ENCODE results near the gene ITGA5. TPM values are rescaled to one million over a fixed set of nuclear protein-coding genes. Genes with fewer than 3 reads are reported as not detected.

The ITGA5 gene
- total and polyA plus RNA-seq, 7 donors = 13.7 to 244 (median 39.7) TPM

DNA sequence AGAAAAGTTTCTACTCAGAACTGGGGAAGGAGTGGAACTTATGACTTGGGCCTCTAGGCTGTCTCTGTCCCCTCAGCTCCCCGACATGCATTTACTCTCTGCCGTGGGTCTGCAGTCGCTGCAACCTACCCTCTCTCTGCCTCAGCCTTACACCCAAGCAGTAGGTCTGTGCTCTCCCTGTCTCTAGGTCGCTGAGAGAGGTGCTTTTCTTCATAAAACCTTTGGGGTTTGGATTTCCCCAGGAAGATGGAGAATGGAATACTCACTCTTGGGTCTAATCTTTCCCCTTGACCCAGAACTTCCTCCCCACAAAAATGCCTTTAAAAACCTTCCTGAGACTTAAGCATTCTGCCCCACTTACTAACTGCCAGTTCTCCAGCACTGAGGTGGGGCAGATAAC lies 67.7 kb downstream of the ITGA5 start:
- H3K4me1 ChIP-seq = peaks cover 10% of the 10 kb centered on the region
- H3K36me3 ChIP-seq (ENCODE audit: insufficient read depth in 1 of 2, low read depth in 1 of 2) = peaks cover 26 to 52% of the 10 kb centered on the region in 2 donors
- no peak overlapping the region for H3K27ac ChIP-seq
- ATAC-seq (no peak), DNase-seq (no peak)
- H3K4me3 ChIP-seq = no peak overlapping the region
- H3K27me3 ChIP-seq (ENCODE audit: insufficient read depth in 3 of 3, low read length in 2 of 3) = no peaks in the 10 kb centered on the region
- no peaks in the 10 kb centered on the region for H3K9me3 ChIP-seq
- WGBS, 3 donors = 72 to 74% (median 73%) methylated on average over 4 of the region's 4 CpGs
- TF ChIP-seq, protein P1, sequence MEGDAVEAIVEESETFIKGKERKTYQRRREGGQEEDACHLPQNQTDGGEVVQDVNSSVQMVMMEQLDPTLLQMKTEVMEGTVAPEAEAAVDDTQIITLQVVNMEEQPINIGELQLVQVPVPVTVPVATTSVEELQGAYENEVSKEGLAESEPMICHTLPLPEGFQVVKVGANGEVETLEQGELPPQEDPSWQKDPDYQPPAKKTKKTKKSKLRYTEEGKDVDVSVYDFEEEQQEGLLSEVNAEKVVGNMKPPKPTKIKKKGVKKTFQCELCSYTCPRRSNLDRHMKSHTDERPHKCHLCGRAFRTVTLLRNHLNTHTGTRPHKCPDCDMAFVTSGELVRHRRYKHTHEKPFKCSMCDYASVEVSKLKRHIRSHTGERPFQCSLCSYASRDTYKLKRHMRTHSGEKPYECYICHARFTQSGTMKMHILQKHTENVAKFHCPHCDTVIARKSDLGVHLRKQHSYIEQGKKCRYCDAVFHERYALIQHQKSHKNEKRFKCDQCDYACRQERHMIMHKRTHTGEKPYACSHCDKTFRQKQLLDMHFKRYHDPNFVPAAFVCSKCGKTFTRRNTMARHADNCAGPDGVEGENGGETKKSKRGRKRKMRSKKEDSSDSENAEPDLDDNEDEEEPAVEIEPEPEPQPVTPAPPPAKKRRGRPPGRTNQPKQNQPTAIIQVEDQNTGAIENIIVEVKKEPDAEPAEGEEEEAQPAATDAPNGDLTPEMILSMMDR (IDR thresholded peaks at IDR 0.05) = no peak
- intact Hi-C loops (cut with DNase I) = no loop called here

DNA sequence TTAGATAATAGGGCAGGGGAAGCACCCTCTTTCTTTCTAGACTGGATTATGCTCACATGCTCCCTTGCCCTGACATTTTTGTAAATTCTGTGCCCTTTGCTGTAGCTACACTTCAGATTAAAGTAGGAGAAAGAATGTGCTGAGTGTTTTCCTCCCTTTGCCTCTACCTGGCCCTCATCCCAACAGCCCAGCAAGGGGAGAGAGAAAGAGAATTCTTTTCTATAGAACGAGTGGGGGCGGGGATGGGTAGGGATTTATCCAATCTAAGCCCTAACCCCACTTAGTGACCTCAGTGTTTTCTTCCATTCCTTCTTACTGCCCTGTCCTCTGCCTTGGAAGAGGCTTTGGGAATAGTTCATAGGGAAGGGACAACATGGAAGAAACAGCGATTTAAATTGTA lies 68.3 kb downstream of the ITGA5 start:
- no peak overlapping the region for H3K27ac ChIP-seq
- no peaks in the 10 kb centered on the region for H3K9me3 ChIP-seq
- H3K4me1 ChIP-seq = peaks cover 10% of the 10 kb centered on the region
- ATAC-seq (no peak), DNase-seq (no peak)
- no peaks in the 10 kb centered on the region for H3K27me3 ChIP-seq (ENCODE audit: insufficient read depth in 3 of 3, low read length in 2 of 3)
- H3K4me3 ChIP-seq = no peak overlapping the region
- TF ChIP-seq, protein P1 (IDR thresholded peaks at IDR 0.05) = no peak
- intact Hi-C loops (cut with DNase I) = no loop called here
- 62 to 77% (median 76%) methylated on average over 3 of the region's 3 CpGs for WGBS, 3 donors
- H3K36me3 ChIP-seq (ENCODE audit: insufficient read depth in 1 of 2, low read depth in 1 of 2) = peaks cover 26 to 58% of the 10 kb centered on the region in 2 donors

DNA sequence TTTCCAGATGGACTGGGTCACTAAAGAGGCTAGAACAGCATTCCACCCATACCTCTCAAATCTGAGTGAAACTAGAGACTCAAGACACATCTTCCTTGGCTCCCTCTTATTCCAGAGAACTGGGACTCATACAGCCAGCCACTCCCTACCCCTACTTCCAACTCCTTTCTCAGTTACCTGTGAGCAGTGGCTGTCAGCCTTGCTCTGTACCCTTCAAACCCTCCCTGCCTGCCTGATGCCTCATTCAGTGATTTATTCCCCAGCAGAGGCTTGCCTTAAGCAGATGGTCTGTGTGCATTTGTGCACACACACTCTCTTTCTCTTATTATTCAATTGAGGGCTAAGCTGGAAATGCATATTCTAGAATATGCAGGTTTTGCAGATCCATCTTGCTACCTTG lies 69.4 kb downstream of the ITGA5 start:
- Histone ChIP-seq H3K27ac (no peak overlapping the region), H3K4me3 (no peak overlapping the region), H3K36me3 (ENCODE audit: insufficient read depth in 1 of 2, low read depth in 1 of 2) (peaks cover 26 to 69% of the 10 kb centered on the region in 2 donors), H3K4me1 (peaks cover 10% of the 10 kb centered on the region), H3K27me3 (ENCODE audit: insufficient read depth in 3 of 3, low read length in 2 of 3) (no peaks in the 10 kb centered on the region), H3K9me3 (no peaks in the 10 kb centered on the region)
- TF ChIP-seq, protein P1 (IDR thresholded peaks at IDR 0.05) = no peak
- DNase-seq (no peak), ATAC-seq (no peak)
- intact Hi-C loops (cut with DNase I) = no loop called here

DNA sequence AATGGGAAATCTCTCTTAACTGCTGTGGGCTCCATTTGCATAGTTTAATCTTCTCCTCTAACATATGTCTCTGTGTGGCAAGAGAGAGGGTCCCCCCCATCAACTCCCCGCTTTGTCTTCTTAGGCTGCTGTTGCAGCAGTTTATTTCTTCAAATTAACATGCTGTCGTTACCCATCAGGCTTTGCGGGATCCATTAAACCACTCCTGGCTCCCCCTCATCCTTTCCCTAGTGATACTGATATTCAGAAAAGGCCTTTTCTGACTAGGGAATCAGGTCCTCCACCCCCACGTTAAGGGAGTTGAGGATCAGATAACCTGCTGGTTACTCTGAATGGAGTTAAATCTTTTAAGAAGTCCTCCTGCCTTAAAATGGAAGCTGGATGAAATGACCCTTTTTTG lies 70.0 kb downstream of the ITGA5 start:
- no peak for ATAC-seq
- no peak overlapping the region for H3K27ac ChIP-seq
- H3K36me3 ChIP-seq (ENCODE audit: insufficient read depth in 1 of 2, low read depth in 1 of 2) = peaks cover 26 to 73% of the 10 kb centered on the region in 2 donors
- no peaks in the 10 kb centered on the region for H3K9me3 ChIP-seq
- intact Hi-C loops (cut with DNase I) = no loop called here
- WGBS, 3 donors = 83 to 93% (median 87%) methylated on average over 4 of the region's 4 CpGs
- H3K4me1 ChIP-seq = peaks cover 10% of the 10 kb centered on the region
- DNase-seq = no peak
- H3K27me3 ChIP-seq (ENCODE audit: insufficient read depth in 3 of 3, low read length in 2 of 3) = no peaks in the 10 kb centered on the region
- TF ChIP-seq, protein P1 (IDR thresholded peaks at IDR 0.05) = no peak
- H3K4me3 ChIP-seq = no peak overlapping the region

Other genes with a start within 250 kb of the ITGA5 start
- 10 to 100 TPM; 16.4 to 25.7 (median 19.7) TPM for gene SMUG1, start 230.3 kb downstream of the ITGA5 start, total RNA-seq
- 10 to 100 TPM; 28.2 to 49.2 (median 36.5) TPM for gene SMUG1, start 230.3 kb downstream of the ITGA5 start, polyA plus RNA-seq
- gene CBX5, start 139.1 kb downstream of the ITGA5 start, total RNA-seq = 10 to 100 TPM; 12.1 to 19.3 (median 16.4) TPM
- 1 to 10 TPM; 5.2 to 9.3 (median 8.4) TPM for gene CBX5, start 139.1 kb downstream of the ITGA5 start, polyA plus RNA-seq
- gene HNRNPA1, start 138.5 kb downstream of the ITGA5 start, total RNA-seq = 100 to 1,000 TPM; 282 to 601 (median 458) TPM
- gene HNRNPA1, start 138.5 kb downstream of the ITGA5 start, polyA plus RNA-seq = 100 to 1,000 TPM; 310 to 826 (median 453) TPM
- 1 to 10 TPM in 1 of 4 donors, under 1 TPM in 3; 0.30 to 1.6 (median 0.50) TPM for gene NFE2, start 118.3 kb downstream of the ITGA5 start, total RNA-seq
- under 1 TPM; 0.10 to 0.26 (median 0.18) TPM for gene NFE2, start 118.3 kb downstream of the ITGA5 start, polyA plus RNA-seq
- 100 to 1,000 TPM in 1 of 4 donors, 10 to 100 TPM in 3; 84.4 to 102 (median 93.0) TPM for gene COPZ1, start 94.1 kb downstream of the ITGA5 start, total RNA-seq
- gene COPZ1, start 94.1 kb downstream of the ITGA5 start, polyA plus RNA-seq = 100 to 1,000 TPM in 1 of 3 donors, 10 to 100 TPM in 2; 77.8 to 131 (median 86.6) TPM
- gene GPR84, start 54.8 kb downstream of the ITGA5 start, total RNA-seq = under 1 TPM in 1 of 4 donors, not detected in 3; 0.40 TPM
- under 1 TPM in 1 of 3 donors, not detected in 2; 0.16 TPM for gene GPR84, start 54.8 kb downstream of the ITGA5 start, polyA plus RNA-seq
- 10 to 100 TPM; 25.5 to 85.8 (median 68.9) TPM for gene ZNF385A, start 34.5 kb downstream of the ITGA5 start, total RNA-seq
- 10 to 100 TPM in 2 of 3 donors, 1 to 10 TPM in 1; 4.9 to 28.0 (median 24.5) TPM for gene ZNF385A, start 34.5 kb downstream of the ITGA5 start, polyA plus RNA-seq
- gene GTSF1, start 54.3 kb upstream of the ITGA5 start, total RNA-seq = under 1 TPM in 1 of 4 donors, not detected in 3; 0.94 TPM
- not detected for gene GTSF1, start 54.3 kb upstream of the ITGA5 start, polyA plus RNA-seq
- gene NCKAP1L, start 78.5 kb upstream of the ITGA5 start, total RNA-seq = 1 to 10 TPM; 3.2 to 4.7 (median 4.1) TPM
- under 1 TPM; 0.44 to 0.81 (median 0.75) TPM for gene NCKAP1L, start 78.5 kb upstream of the ITGA5 start, polyA plus RNA-seq
- 1 to 10 TPM; 1.2 to 2.6 (median 1.7) TPM for gene PDE1B, start 130.3 kb upstream of the ITGA5 start, total RNA-seq
- 1 to 10 TPM; 1.1 to 1.8 (median 1.1) TPM for gene PDE1B, start 130.3 kb upstream of the ITGA5 start, polyA plus RNA-seq
- 100 to 1,000 TPM in 3 of 4 donors, 10 to 100 TPM in 1; 93.7 to 360 (median 247) TPM for gene PPP1R1A, start 169.4 kb upstream of the ITGA5 start, total RNA-seq
- gene PPP1R1A, start 169.4 kb upstream of the ITGA5 start, polyA plus RNA-seq = 100 to 1,000 TPM; 187 to 265 (median 203) TPM
- not detected for gene LACRT, start 215.6 kb upstream of the ITGA5 start, total RNA-seq
- not detected for gene LACRT, start 215.6 kb upstream of the ITGA5 start, polyA plus RNA-seq
- not detected for gene DCD, start 229.1 kb upstream of the ITGA5 start, total RNA-seq
- not detected for gene DCD, start 229.1 kb upstream of the ITGA5 start, polyA plus RNA-seq